HepG2 (cell line): ENCODE data around the gene TMTC1. TPM values are rescaled to one million over a fixed set of nuclear protein-coding genes. Genes with fewer than 3 reads are reported as not detected.

Source experiments
- ATAC-seq: fragments of 200-7000 bp; cut with Tn5 transposase; 3 replicates; pipeline ENCODE4 v1.9.1; 2020; ENCODE audit warnings: mild to moderate bottlenecking, moderate library complexity
- BruUV-seq: library from RNA; stranded (reverse); fragments of 400-500 nt; replicated peaks from 2 replicates; lab custom pipeline; 2021; lab: Mats Ljungman, UMichigan
- CTCF ChIA-PET: fragments of 300-600 bp; formaldehyde crosslinking; extraction: SDS; loops from one replicate; lab custom pipeline; 2021; ENCODE audit warnings: low total read pairs, inconsistent platforms, low intra/inter-chr PET ratio; lab: Yijun Ruan, JAX
- POLR2A ChIA-PET: fragments of 350-600 bp; sonication (Branson Sonifier 250); formaldehyde crosslinking; loops from one replicate; lab custom pipeline; 2020; ENCODE audit warnings: antibody characterized with exemption, inconsistent platforms; lab: Yijun Ruan, JAX
- DNase-seq: peaks from one replicate; pipeline ENCODE4 v3.0.0-alpha.2; 2015; ENCODE audit warnings: low spot score
- FAIRE-seq: peaks from 3 replicates; lab custom pipeline; 2011; peaks lifted over from hg19 to GRCh38; lab: Jason Lieb, UNC
- H2AFZ ChIP-seq: one replicate; pipeline ENCODE4 v1.6.1; 2011; ENCODE audit warnings: low read length, inconsistent platforms
- H3K27ac ChIP-seq: fragments of 300-600 bp; 3 replicates; pipeline ENCODE4 v1.8.0; 2011; ENCODE audit warnings: mixed run types, mild to moderate bottlenecking, mixed read lengths, low read length, inconsistent platforms; ENCODE audit not compliant: insufficient read depth; ENCODE audit errors: extremely low read length
- H3K27me3 ChIP-seq, 2 experiments: fragments of 200-600 bp in 1 of 2; 2 replicates in 1 of 2; 3 replicates in 1 of 2; pipeline versions ENCODE4 v1.6.0 to v1.8.0; 2011; ENCODE audit warnings: low read length in 2 of 2, mild to moderate bottlenecking in 2 of 2, moderate library complexity in 2 of 2, inconsistent platforms in 1 of 2; ENCODE audit not compliant: insufficient read depth in 2 of 2, control insufficient read depth in 1 of 2
- H3K36me3 ChIP-seq, 2 experiments: fragments of 200-600 bp in 1 of 2; replicated peaks in 1 of 2; 2 replicates in 1 of 2; 3 replicates in 1 of 2; pipeline versions ENCODE4 v1.5.1 to v1.8.0; 2011; ENCODE audit warnings: low read length in 2 of 2, inconsistent platforms in 1 of 2; ENCODE audit not compliant: insufficient read depth in 2 of 2, control insufficient read depth in 1 of 2
- H3K4me1 ChIP-seq: 2 replicates; pipeline ENCODE4 v1.5.1; 2012; ENCODE audit warnings: low read length, inconsistent platforms; ENCODE audit not compliant: insufficient read depth
- H3K4me2 ChIP-seq: 2 replicates; pipeline ENCODE4 v1.6.0; 2011; ENCODE audit warnings: low read depth, low read length, inconsistent platforms
- H3K4me3 ChIP-seq, 3 experiments: fragments of 200-600 bp in 1 of 3; sonication (generic), shearing (Covaris generic) in 1 of 3; replicated peaks in 1 of 3; 2 replicates each; pipeline ENCODE4 v1.5.1; 2011 to 2016; ENCODE audit warnings: low read length in 3 of 3, inconsistent platforms in 2 of 3, low read depth in 2 of 3, mild to moderate bottlenecking in 2 of 3, control low read depth in 1 of 3, mixed read lengths in 1 of 3; ENCODE audit not compliant: insufficient read depth in 1 of 3
- H3K79me2 ChIP-seq: one replicate; pipeline ENCODE4 v1.6.1; 2011; ENCODE audit warnings: low read length, inconsistent platforms; ENCODE audit not compliant: insufficient read depth
- H3K9ac ChIP-seq: 2 replicates; pipeline ENCODE4 v1.6.0; 2011; ENCODE audit warnings: mild to moderate bottlenecking, low read depth, low read length, inconsistent platforms; ENCODE audit not compliant: insufficient read depth
- H3K9me3 ChIP-seq: 2 replicates; pipeline ENCODE4 v1.5.1; 2012; ENCODE audit warnings: mild to moderate bottlenecking, low read length
- H4K20me1 ChIP-seq: 2 replicates; pipeline ENCODE4 v1.6.0; 2011; ENCODE audit warnings: inconsistent platforms, mild to moderate bottlenecking, low read length, moderate library complexity; ENCODE audit not compliant: insufficient read depth
- CENPT ChIP-seq: sonication (generic); formaldehyde crosslinking; IDR thresholded peaks from 2 replicates; pipeline ENCODE4 v1.8.0; 2022; ENCODE audit warnings: low read depth, mild to moderate bottlenecking, moderate library complexity, missing genetic modification reagents
- MAFF ChIP-seq: IDR thresholded peaks from 2 replicates; pipeline ENCODE4 v1.6.1; 2011; ENCODE audit warnings: low read depth, low read length, improper control_type of control experiment
- MAFK ChIP-seq, 2 experiments: IDR thresholded peaks in 1 of 2; conservative IDR thresholded peaks in 1 of 2; 2 replicates each; pipeline ENCODE4 v1.6.1; 2011; ENCODE audit warnings: improper control_type of control experiment in 2 of 2, low read length in 2 of 2
- NFIC ChIP-seq: IDR thresholded peaks from 2 replicates; pipeline ENCODE4 v1.6.1; 2012; ENCODE audit warnings: mild to moderate bottlenecking, low read length, inconsistent platforms
- NFRKB ChIP-seq: fragments of 450-650 bp; IDR thresholded peaks from 2 replicates; pipeline ENCODE4 v1.6.1; 2017
- ZBTB14 ChIP-seq: sonication (generic); formaldehyde crosslinking; IDR thresholded peaks from 2 replicates; pipeline ENCODE4 v1.4.0; 2020; ENCODE audit warnings: missing genetic modification reagents
- ZNF567 ChIP-seq: sonication (generic); formaldehyde crosslinking; IDR thresholded peaks from 2 replicates; pipeline ENCODE4 v1.8.1; 2023; ENCODE audit warnings: mild to moderate bottlenecking, missing genetic modification reagents, borderline replicate concordance
- ZSCAN12 ChIP-seq: sonication (generic); formaldehyde crosslinking; IDR thresholded peaks from 2 replicates; pipeline ENCODE4 v1.9.0; 2021; ENCODE audit warnings: mild to moderate bottlenecking, missing genetic modification reagents
- ZSCAN29 ChIP-seq: sonication (generic); formaldehyde crosslinking; conservative IDR thresholded peaks from 2 replicates; pipeline ENCODE4 v1.4.0; 2020; ENCODE audit warnings: mild to moderate bottlenecking, missing genetic modification reagents
- WGBS: methylation state at CpG from one replicate; pipeline ENCODE4 v1.1.6; 2017; ENCODE audit warnings: low lambda C conversion rate; 5-methylcytosine and 5-hydroxymethylcytosine counted together
- in situ Hi-C: cut with HindIII; loops from 2 replicates; pipeline ENCODE4 v1.10.0; 2017; ENCODE audit warnings: low pct_unique_long_range_greater_than_20kb; ENCODE audit not compliant: extremely low pct_ligation_motif_present
- intact Hi-C: fragments of 100-400 bp; cut with micrococcal nuclease; formaldehyde crosslinking; loops from one replicate; pipeline ENCODE4 v1.10.0; 2022; ENCODE audit not compliant: unreplicated experiment
- polyA plus RNA-seq, 8 experiments: library from polyadenylated mRNA; depleted of rRNA in 3 of 8; stranded (reverse) in 7 of 8; unstranded in 1 of 8; fragments of >200 nt; fragmentation: Illumina TruSeq in 4 of 8; extraction: Trizol in 4 of 8; gene quantifications; 2 replicates each; pipeline versions ENCODE4 v1.2.1 to v1.2.3, GENCODE V29; 2011 to 2016; ENCODE audit warnings: low read depth in 4 of 8, missing spikeins in 1 of 8, mixed read lengths in 1 of 8; ENCODE audit not compliant: insufficient read depth in 1 of 8
- total RNA-seq, 5 experiments: library from RNA; depleted of rRNA; stranded (reverse); fragments of >200 nt; fragmentation: Illumina TruSeq; extraction: Trizol; gene quantifications; 2 replicates each; pipeline ENCODE4 v1.2.3, GENCODE V29; 2016; ENCODE audit warnings: low read depth in 1 of 5
- TF ChIP-seq, protein P1 (sequence below): sonication (generic); formaldehyde crosslinking; IDR thresholded peaks from 2 replicates; pipeline ENCODE4 v1.5.1; 2020; ENCODE audit warnings: missing genetic modification reagents, mild to moderate bottlenecking, borderline replicate concordance
- TF ChIP-seq, protein P2 (sequence below): sonication (generic); formaldehyde crosslinking; IDR thresholded peaks from 2 replicates; pipeline ENCODE4 v1.8.0; 2022; ENCODE audit warnings: mild to moderate bottlenecking, missing genetic modification reagents, moderate library complexity

TMTC1 gene
- total and polyA plus RNA-seq, 2 of the 13 experiments (the other 11 are each of a cell fraction or from before 2014, with no cell fraction given): 0.69 to 1.8 TPM

DNA sequence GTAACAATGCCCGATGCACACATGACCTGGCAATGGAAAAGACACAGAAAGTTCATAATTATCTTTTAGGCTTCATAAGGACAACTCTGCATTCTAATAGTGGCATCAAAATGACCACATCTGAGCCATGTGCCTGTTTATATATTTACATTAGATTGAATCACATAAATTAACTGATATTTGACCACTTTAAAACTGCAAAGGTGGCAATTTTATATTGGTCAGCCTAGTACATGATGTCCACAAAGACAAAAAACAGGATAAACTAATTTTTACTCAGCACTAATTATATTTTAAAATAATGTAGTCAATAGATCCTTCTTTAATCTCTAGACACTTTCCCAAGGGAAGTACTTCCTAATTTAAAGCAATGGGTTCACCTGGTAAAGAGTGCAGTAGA lies 274.2 kb downstream of the TMTC1 start:
- intact Hi-C loops: no loop called here
- no peaks in the 10 kb centered on the region for H3K9me3 ChIP-seq
- no peaks in the 10 kb centered on the region for H3K36me3 ChIP-seq
- in situ Hi-C loops: no loop called here
- H3K9ac ChIP-seq: no peak overlapping the region
- BruUV-seq: no TSS peak
- H4K20me1 ChIP-seq: no peaks in the 10 kb centered on the region
- ChIA-PET CTCF (no interaction called here), POLR2A (no interaction called here)
- FAIRE-seq: no peak
- ATAC-seq: no peak
- DNase-seq: no peak
- no peaks in the 10 kb centered on the region for H3K79me2 ChIP-seq
- H2AFZ ChIP-seq: no peak overlapping the region
- H3K27me3 ChIP-seq: no peaks in the 10 kb centered on the region
- WGBS: 93% methylated on average over 1 of the region's 1 CpG
- H3K4me1 ChIP-seq: no peaks in the 10 kb centered on the region
- TF ChIP-seq ZNF567 (CRISPR knock-in tag): no peak
- no peak for TF ChIP-seq NFIC
- TF ChIP-seq CENPT (CRISPR knock-in tag): no peak
- TF ChIP-seq MAFF: peak; percentile 61; the same call in 1 of the 2 replicates
- no peak for TF ChIP-seq ZBTB14 (CRISPR knock-in tag)
- TF ChIP-seq ZSCAN12 (CRISPR knock-in tag): no peak
- no peak for TF ChIP-seq NFRKB
- TF ChIP-seq ZSCAN29: no peak
- TF ChIP-seq MAFK (conservative IDR thresholded peaks at IDR 0.05 in 1 of 2, IDR thresholded peaks at IDR 0.05 in 1 of 2; ENCODE audit: low read length in 2 of 2): peak; percentile 32 to 67; a peak in 3 of 4 replicates
- TF ChIP-seq, protein P1, sequence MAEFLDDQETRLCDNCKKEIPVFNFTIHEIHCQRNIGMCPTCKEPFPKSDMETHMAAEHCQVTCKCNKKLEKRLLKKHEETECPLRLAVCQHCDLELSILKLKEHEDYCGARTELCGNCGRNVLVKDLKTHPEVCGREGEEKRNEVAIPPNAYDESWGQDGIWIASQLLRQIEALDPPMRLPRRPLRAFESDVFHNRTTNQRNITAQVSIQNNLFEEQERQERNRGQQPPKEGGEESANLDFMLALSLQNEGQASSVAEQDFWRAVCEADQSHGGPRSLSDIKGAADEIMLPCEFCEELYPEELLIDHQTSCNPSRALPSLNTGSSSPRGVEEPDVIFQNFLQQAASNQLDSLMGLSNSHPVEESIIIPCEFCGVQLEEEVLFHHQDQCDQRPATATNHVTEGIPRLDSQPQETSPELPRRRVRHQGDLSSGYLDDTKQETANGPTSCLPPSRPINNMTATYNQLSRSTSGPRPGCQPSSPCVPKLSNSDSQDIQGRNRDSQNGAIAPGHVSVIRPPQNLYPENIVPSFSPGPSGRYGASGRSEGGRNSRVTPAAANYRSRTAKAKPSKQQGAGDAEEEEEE (CRISPR knock-in tag): no peak
- TF ChIP-seq, protein P2, sequence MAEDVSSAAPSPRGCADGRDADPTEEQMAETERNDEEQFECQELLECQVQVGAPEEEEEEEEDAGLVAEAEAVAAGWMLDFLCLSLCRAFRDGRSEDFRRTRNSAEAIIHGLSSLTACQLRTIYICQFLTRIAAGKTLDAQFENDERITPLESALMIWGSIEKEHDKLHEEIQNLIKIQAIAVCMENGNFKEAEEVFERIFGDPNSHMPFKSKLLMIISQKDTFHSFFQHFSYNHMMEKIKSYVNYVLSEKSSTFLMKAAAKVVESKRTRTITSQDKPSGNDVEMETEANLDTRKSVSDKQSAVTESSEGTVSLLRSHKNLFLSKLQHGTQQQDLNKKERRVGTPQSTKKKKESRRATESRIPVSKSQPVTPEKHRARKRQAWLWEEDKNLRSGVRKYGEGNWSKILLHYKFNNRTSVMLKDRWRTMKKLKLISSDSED (CRISPR knock-in tag): no peak
- H3K27ac ChIP-seq: no peak overlapping the region
- H3K4me2 ChIP-seq: no peak overlapping the region
- no peak overlapping the region for H3K4me3 ChIP-seq
